Lung (tissue), 12 donors: ENCODE measurements around the gene BABAM2. TPM values are rescaled to one million over a fixed set of nuclear protein-coding genes. Genes with fewer than 3 reads are reported as not detected.
"Not testable (repeated sequence)": the region's sequence is repeated elsewhere in the genome, so short reads cannot be mapped to it uniquely, and the experiment has no call there.

Experiments
- ATAC-seq: fragments of 200-7000 bp; cut with Tn5 transposase; one replicate; pipeline ENCODE4 v1.9.1; 2020; ENCODE audit warnings: moderate number of reproducible peaks; ENCODE audit not compliant: insufficient read depth, low FRiP score
- DNase-seq, 3 donors: peaks; one replicate each; pipeline ENCODE4 v3.0.0-alpha.2; 2013 to 2017
- H3K27ac ChIP-seq, 2 donors: one replicate each; pipeline ENCODE4 v1.5.1; 2013; ENCODE audit warnings: mild to moderate bottlenecking in 2 of 2, moderate library complexity in 2 of 2, control low read depth in 1 of 2, inconsistent platforms in 1 of 2, low read depth in 1 of 2, low read length in 1 of 2
- H3K27me3 ChIP-seq, 3 donors: one replicate each; pipeline ENCODE4 v1.5.1; 2013; ENCODE audit warnings: low read length in 2 of 3; ENCODE audit not compliant: control insufficient read depth in 3 of 3, insufficient read depth in 3 of 3
- H3K36me3 ChIP-seq, 4 donors: one replicate each; pipeline ENCODE4 v1.5.1; 2013; ENCODE audit warnings: low read length in 4 of 4, mild to moderate bottlenecking in 1 of 4, moderate library complexity in 1 of 4; ENCODE audit not compliant: control insufficient read depth in 4 of 4, insufficient read depth in 4 of 4
- H3K4me1 ChIP-seq, 5 donors: one replicate each; pipeline ENCODE4 v1.5.1; 2013; ENCODE audit warnings: low read length in 5 of 5, mild to moderate bottlenecking in 2 of 5, moderate library complexity in 1 of 5; ENCODE audit not compliant: control insufficient read depth in 5 of 5, insufficient read depth in 5 of 5
- H3K4me3 ChIP-seq: one replicate; pipeline ENCODE4 v1.5.1; 2013; ENCODE audit warnings: mild to moderate bottlenecking, control low read depth, moderate library complexity
- H3K9ac ChIP-seq, 2 donors: one replicate each; pipeline ENCODE4 v1.5.1; 2013; ENCODE audit warnings: low read length in 2 of 2, control low read depth in 1 of 2; ENCODE audit not compliant: insufficient read depth in 1 of 2
- H3K9me3 ChIP-seq, 4 donors: one replicate each; pipeline ENCODE4 v1.5.1; 2013; ENCODE audit warnings: low read length in 3 of 4, mild to moderate bottlenecking in 1 of 4, moderate library complexity in 1 of 4; ENCODE audit not compliant: control insufficient read depth in 4 of 4, insufficient read depth in 3 of 4
- CTCF ChIP-seq: IDR thresholded peaks from 2 replicates; pipeline ENCODE4 v1.5.1; 2012; ENCODE audit warnings: mild to moderate bottlenecking; ENCODE audit errors: control extremely low read depth, extremely low read depth
- WGBS, 2 donors: extraction: QIAGEN DNeasy Blood & Tissue Kit; methylation state at CpG; one replicate each; pipeline ENCODE4 v1.1.7; 2013; 5-methylcytosine and 5-hydroxymethylcytosine counted together
- polyA plus RNA-seq, 2 donors: library from polyadenylated mRNA; stranded (reverse); fragments of 200-250 nt; gene quantifications; one replicate each; pipeline ENCODE4 v1.2.1, GENCODE V29; 2013
- total RNA-seq, 2 donors: library from RNA; depleted of rRNA in 1 of 2; stranded (reverse); fragments of >200 nt in 1 of 2; gene quantifications; one replicate each; pipeline ENCODE4 v1.2.1, GENCODE V29; 2014 to 2021
- donor health status: control.
- donor health status: control.
- donor health status: Bipolar disorder and iron deficiency.
- donor health status: healthy.
- donor health status: DM: yes; HTN: yes; CAD: no.

The BABAM2 gene
- total and polyA plus RNA-seq, 4 donors: 19.0 to 43.3 (median 33.7) TPM

GRCh38 chr2:28009732-28010131, 119.2 kb downstream of the BABAM2 start:
- Histone ChIP-seq H3K9ac (no peak overlapping the region), H3K27me3 (no peaks in the 10 kb centered on the region), H3K36me3 (no peaks in the 10 kb centered on the region), H3K27ac (no peak overlapping the region), H3K9me3 (no peaks in the 10 kb centered on the region), H3K4me3 (no peak overlapping the region), H3K4me1 (peaks cover 0 to 15% (median 0%) of the 10 kb centered on the region in 5 donors)
- peak in 1 of 3 donors; percentile 28 for DNase-seq
- no peak for TF ChIP-seq CTCF
- ATAC-seq: no peak

DNA sequence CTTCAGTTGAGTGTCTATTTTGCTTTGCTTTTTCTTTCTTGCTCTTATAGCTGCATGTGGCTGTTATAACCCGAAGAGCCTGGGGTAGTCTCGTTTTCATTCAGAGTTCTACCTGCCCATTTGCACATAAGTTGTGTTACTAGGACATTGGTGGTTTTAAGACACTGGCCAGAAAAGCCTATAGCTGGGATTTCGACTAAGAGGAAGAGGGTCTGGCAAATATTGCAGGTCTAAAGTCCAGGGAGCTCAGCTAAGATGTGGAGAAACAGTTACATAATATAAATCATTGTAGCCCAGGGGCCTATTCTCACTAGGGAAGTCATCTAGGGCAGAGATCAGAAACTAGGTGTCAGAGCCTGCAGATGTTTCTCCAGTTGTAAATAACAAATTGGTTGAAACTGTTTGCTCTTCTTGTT, 120.8 kb downstream of the BABAM2 start:
- Histone ChIP-seq H3K9me3 (no peaks in the 10 kb centered on the region), H3K9ac (no peak overlapping the region), H3K4me3 (no peak overlapping the region), H3K36me3 (no peaks in the 10 kb centered on the region), H3K4me1 (peaks cover 0 to 15% (median 0%) of the 10 kb centered on the region in 5 donors), H3K27ac (no peak overlapping the region), H3K27me3 (no peaks in the 10 kb centered on the region)
- ATAC-seq (no peak), DNase-seq (no peak)
- WGBS, 2 donors: 71 to 88% methylated on average over 3 of the region's 3 CpGs
- no peak for TF ChIP-seq CTCF

DNA sequence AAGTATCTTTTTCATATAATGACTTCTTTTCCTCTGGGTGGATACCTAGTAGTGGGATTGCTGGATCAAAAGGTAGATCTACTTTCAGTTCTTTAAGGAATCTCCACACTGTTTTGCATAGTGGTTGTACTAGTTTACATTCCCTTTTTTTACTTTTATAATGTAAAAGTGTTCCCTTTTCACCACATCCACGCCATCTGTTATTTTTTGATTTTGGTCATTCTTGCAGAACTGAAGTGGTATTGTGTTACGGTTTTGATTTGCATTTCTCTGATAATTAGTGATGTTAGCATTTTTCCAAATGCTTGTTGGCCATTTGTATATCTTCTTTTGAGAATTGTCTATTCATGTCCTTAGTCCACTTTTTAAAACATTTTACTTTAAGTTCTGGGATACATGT, 127.9 kb downstream of the BABAM2 start:
- not testable (repeated sequence) for H3K9ac ChIP-seq, DNase-seq, H3K27me3 ChIP-seq, H3K27ac ChIP-seq, H3K36me3 ChIP-seq, H3K9me3 ChIP-seq, H3K4me3 ChIP-seq, ATAC-seq
- WGBS, 2 donors: 94 to 99% methylated on average over 2 of the region's 2 CpGs
- H3K4me1 ChIP-seq: peaks cover 0 to 11% (median 0%) of the 10 kb centered on the region in 5 donors

DNA sequence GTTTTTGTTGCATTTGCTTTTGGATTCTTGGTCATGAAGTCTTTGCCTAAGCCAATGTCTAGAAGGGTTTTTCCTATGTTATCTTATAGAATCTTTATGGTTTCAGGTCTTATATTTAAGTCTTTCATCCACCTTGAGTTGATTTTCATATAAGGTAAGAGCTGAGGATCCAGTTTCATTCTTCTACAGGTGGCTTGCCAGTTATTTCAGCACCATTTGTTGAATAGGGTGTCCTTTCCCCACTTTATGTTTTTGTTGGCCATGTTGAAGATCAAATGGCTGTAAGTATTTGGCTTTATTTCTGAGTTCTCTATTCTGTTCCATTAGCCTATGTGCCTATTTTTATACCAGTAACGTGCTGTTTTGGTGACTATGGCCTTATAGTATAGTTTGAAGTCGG, 129.0 kb downstream of the BABAM2 start:
- H3K9ac ChIP-seq, DNase-seq, ATAC-seq, H3K27me3 ChIP-seq, H3K9me3 ChIP-seq, H3K27ac ChIP-seq, H3K4me3 ChIP-seq, H3K36me3 ChIP-seq: not testable (repeated sequence)
- H3K4me1 ChIP-seq: peaks cover 0 to 11% (median 0%) of the 10 kb centered on the region in 5 donors
- 95 to 97% methylated on average over 2 of the region's 2 CpGs for WGBS, 2 donors

GRCh38 chr2:28021898-28022297, 131.4 kb downstream of the BABAM2 start:
- no peak overlapping the region for H3K4me3 ChIP-seq
- no peak for DNase-seq
- TF ChIP-seq CTCF: no peak
- H3K27me3 ChIP-seq: no peaks in the 10 kb centered on the region
- H3K4me1 ChIP-seq: peaks cover 0 to 11% (median 0%) of the 10 kb centered on the region in 5 donors
- H3K36me3 ChIP-seq: peaks cover 0 to 4% (median 2%) of the 10 kb centered on the region in 4 donors
- WGBS, 2 donors: 92 to 93% methylated on average over 9 of the region's 9 CpGs
- H3K27ac ChIP-seq: no peak overlapping the region
- H3K9me3 ChIP-seq: no peaks in the 10 kb centered on the region
- no peak for ATAC-seq
- no peak overlapping the region for H3K9ac ChIP-seq
